GF-D8 (cell line): ENCODE data around the gene CHN2.

ENCODE experiments used
- DNase-seq: peaks from one replicate; lab custom pipeline; 2025; lab: John Stamatoyannopoulos, UW

Gene CHN2

DNA sequence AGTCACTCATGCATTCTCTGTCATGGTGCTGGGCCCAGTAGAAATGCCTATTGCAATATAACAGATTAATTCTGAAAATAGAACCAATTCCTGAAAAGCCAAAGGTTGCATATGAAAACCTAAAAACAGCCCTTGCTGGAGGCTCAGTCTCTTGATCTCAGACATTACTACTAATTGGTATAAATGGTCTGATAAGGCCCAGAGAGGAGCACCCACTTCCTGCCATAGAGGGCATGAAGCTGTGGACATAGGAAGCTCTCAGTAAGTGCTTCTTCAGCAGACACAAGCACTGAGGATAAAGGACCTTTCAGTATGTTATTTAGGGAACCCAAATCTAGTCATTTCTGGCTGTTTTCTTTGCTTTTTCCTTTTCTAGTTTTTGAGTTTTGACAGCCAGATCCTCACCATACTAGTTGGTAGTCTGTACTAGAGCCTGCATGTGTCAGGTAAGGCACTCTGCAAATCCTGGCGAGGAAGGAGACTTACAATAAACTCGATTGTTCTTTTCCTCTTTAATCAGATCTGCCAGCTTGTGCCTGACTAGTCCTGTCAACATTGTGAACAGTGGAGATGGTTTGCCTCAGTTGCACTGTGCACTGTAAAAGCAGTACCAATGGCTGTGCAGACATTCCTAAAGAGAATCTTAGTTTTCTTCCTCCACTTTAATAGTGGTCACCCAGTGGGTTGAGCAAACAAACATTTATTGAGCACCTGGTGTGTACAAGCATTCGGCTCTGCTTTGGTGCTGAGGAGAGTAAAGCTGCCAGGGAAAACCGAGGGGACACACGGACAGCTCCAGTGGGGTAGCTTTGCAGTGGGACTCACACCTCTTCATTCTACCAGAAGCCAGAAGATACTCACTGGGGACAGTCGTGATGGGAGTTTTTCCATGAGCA is 140.9 kb downstream of the CHN2 start:
- no peak for DNase-seq

DNA sequence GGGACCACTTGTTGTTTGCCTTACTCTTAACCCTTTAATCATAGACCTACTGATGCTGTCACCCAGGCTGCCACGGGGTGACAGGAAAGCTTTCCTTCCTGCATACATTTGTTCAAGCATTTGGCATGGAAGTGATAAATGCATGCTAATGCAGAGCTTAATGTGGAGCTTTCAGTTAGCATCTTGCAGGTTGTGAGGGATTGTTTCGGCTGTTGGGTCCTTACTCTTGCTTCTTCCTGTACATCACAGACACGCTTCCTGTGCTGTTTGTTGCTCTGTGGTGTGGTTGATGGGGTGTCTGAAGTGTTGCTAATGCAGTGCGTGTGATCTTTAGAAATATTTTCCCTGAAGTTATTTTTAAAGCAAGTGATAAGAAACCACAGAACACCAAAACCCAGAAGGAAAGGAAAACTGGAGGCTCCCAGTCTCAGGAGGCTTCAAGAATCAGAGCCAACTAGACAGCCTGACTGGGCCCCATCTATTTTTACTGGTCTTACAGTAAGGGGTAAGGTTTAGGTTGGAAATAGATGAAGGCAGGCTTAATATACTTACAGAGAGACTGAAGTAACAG is 143.1 kb downstream of the CHN2 start:
- no peak for DNase-seq

DNA sequence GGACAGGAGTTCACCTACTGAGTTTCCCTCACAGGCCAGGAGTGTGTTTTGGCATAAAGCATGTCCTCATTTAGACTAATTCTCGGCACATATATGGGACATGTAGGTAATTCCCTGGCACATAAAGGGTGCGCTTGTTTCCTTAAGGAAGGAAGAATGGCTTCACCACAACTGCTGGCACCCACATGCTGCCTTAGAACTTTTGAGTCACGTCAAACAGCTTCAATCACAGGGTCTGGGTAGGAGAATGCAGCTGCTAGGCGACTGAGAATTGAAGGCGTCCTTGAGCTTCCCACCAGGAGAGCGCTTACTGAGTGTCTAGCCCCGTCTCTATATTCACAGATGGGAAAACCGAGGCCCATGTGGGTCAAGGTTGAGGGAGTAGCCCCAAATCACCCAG is 146.1 kb downstream of the CHN2 start:
- no peak for DNase-seq

DNA sequence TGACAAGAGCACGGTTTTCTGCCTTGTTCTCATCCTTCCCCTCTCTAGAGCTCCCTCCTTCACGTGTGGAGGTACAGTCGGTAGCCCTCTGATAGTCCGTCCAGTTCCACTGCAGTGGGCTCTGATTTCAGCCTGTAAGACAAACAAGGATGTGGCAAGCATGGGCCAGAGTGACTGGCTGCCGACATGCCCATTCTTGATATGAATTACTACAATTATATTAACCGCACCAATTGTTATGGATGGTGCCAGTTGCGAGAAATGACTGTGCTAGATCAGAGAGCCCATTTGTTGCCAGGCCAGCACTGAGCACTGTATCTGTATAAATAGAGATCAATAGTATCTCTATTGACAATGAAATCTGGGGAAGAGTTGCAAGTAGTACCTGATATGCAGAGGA is 146.6 kb downstream of the CHN2 start:
- DNase-seq = no peak

- DNase-seq = no peak
These were observed 148.2 kb downstream of the CHN2 start for GRCh38 chr7:29342761-29343160.

- DNase-seq = no peak
These were observed 148.8 kb downstream of the CHN2 start for GRCh38 chr7:29343399-29343798.

GRCh38 chr7:29344334-29344978 is 149.9 kb downstream of the CHN2 start:
- no peak for DNase-seq

DNA sequence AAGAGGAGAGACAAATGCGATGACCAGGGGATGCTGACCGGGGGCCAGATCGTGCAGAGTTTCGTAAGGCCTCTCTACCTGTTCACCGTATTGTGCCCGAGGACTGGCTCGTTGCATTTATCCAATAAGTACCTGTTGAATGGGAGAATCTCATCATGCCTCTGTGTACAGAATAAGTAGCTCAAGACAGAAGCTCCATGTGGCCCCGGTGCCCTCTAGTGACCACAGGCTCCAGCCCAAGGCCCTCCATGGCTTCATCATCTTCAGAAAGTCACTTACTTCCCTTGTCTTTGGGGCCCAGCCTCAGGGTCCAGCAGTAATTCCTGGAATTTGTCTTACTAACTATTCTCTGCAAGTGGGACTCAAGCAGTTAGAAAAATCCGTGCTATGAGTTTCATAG is 151.0 kb downstream of the CHN2 start:
- no peak for DNase-seq

DNA sequence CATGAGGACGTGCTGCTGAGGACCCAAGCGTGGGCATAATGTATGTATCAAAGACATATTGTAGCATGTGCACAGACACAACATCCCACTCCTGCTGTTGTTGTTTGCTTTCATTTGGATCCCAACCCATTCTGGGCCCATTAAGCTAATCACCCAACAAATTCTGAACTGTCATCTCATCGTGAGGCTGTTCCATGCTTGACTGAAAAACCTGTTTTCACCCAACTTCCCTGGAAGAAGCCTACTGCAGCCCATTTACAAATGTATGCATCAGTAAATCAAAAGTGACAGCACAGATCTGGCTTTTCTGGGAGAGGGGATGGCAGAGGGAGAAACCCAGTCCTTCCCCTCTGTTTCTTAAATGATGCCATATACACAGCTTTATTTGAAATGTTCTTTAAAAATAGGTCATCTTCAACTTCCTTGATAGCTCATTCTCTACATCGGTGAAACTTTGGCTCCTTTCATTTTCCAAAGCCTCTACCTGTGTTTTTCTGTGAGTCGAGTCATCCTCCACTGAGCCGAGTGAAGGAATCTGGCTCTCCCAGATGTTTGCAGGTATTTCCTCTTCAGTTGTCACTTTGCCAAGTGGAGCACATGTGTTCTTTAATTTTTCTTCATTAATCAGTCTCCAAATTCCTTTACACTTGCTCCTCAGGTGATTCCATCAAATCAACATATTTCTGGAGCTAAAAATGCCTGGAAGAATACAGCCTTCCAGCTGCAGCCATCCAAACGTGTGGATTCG is 151.8 kb downstream of the CHN2 start:
- DNase-seq = no peak

DNA sequence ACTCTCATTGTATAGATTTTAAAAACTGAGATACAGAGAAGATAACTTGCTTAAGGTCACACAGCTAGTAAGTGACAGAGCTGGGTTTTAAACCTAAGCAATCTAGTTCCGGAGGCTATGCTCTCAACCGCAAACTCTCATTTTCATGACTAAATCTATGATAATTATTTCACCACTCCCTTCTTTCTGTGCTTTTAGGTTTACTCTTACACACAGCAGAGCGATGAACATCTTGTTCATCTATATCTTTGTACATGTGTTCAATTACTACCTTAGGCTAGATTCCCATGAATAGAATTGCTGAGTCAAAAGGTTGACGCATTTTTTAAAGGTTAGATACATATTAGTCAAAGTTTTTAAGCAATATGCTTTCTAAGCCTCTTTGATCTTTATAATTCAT is 154.8 kb downstream of the CHN2 start:
- no peak for DNase-seq

GRCh38 chr7:29350351-29350750 is 155.8 kb downstream of the CHN2 start:
- no peak for DNase-seq

GRCh38 chr7:29352041-29352440 is 157.5 kb downstream of the CHN2 start:
- no peak for DNase-seq

- no peak for DNase-seq
These were observed 159.2 kb downstream of the CHN2 start for GRCh38 chr7:29353810-29354209.

DNA sequence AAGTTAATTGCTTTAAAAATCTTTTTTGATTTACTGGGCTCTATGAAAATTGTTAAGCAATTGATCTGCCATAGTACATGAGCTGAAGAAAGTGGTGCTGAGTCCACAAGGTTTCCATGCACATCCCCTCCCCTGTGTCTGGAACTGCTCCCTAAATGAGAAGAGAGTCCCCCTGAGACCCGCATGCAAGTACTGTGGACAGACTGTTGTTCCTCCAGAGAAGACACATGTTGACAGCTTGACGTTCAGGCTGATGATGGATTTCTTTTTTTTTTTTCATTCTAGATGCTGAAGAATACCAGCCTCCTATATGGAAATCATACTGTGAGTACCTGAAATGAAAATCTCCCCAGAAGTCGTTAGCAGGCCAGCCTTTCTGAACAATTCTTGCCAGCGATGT is 159.8 kb downstream of the CHN2 start:
- no peak for DNase-seq

- no peak for DNase-seq
These were observed 160.8 kb downstream of the CHN2 start for GRCh38 chr7:29355388-29355787.

DNA sequence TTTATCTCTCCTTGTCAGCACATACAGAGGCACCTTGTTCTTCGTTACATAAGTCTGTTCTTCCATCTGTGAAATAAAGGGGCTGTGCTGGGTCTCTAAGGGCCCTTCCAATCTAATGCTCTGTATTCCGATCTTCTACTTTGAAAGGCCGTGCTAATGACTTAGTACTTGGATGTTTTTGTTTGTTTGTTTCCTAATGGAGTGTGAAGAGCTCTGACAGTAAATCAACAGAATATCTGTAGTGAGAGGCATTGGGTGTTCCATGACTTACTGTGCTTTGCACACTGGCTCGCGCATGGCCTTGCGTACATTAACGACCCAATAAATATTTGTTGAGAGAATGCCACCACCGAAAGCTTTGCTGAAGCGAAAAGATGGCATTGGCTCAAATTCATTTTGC is 162.1 kb downstream of the CHN2 start:
- no peak for DNase-seq

GRCh38 chr7:29359482-29360093 is 165.0 kb downstream of the CHN2 start:
- no peak for DNase-seq

GRCh38 chr7:29360633-29361625 is 166.4 kb downstream of the CHN2 start:
- DNase-seq = no peak

- DNase-seq = no peak
These were observed 167.8 kb downstream of the CHN2 start for GRCh38 chr7:29362380-29362779.

DNA sequence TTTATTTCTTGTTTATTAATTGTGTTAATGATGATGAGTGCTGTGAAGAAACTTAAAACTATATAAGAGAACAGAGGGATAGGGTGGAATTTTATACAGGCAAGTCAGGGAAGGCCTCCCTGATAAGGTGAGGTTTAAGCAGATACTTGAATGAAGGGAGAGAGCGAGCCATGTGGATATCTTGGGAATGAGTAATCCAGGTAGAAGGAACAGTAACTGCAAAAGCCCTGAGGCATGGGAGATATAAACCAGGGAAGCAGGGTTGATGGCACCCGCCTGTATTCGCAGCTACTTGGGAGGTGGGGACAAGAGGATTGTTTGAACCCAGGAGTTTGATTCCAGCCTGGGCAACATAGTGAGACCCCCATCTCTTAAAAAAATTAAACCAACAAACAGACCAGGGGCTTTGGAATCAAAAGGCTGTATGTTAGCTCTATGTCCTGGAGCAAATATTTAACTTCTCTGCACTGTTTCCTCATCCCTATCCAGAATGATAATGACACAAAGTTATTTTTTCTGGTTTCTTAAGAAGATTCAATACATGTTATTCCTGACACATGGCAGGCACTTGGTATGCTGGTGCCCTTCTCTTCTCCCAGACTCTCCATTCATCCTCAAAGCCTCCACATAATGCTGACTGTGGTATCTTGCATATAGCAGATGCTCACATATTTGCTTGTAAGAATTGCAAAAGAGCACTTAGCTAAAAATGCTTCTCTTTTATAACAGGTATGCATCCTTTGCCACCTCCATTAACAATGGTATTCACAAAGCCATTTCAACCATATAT is 169.3 kb downstream of the CHN2 start:
- no peak for DNase-seq
